Gastrocnemius medialis (tissue), 4 donors: ENCODE measurements around the gene IGSF21. TPM values are rescaled to one million over a fixed set of nuclear protein-coding genes. Genes with fewer than 3 reads are reported as not detected.

Source experiments
- ATAC-seq, 2 donors: fragments of 150-250 bp; one replicate each; pipeline ENCODE4 v1.9.1; 2016
- DNase-seq, 2 donors: peaks; one replicate each; pipeline ENCODE4 v3.0.0-alpha.2; 2019
- H3K27ac ChIP-seq, 4 donors: fragments of 200-600 bp; sonication (generic); 1 replicate in 1 of 4; 2 replicates in 3 of 4; pipeline ENCODE4 v1.5.1; 2016 to 2018; ENCODE audit warnings: mild to moderate bottlenecking in 2 of 4, moderate library complexity in 1 of 4
- H3K27me3 ChIP-seq, 3 donors: fragments of 200-600 bp; sonication (generic) in 2 of 3; 1 replicate in 1 of 3; 2 replicates in 2 of 3; pipeline versions ENCODE4 v1.5.1 to v1.6.0; 2016 to 2019; ENCODE audit warnings: mild to moderate bottlenecking in 1 of 3, moderate library complexity in 1 of 3
- H3K36me3 ChIP-seq, 2 donors: fragments of 200-600 bp; sonication (generic) in 1 of 2; one replicate each; pipeline ENCODE4 v1.5.1; 2017 to 2018
- H3K4me1 ChIP-seq, 2 donors: fragments of 200-600 bp; sonication (generic) in 1 of 2; one replicate each; pipeline ENCODE4 v1.5.1; 2016 to 2017; ENCODE audit warnings: mild to moderate bottlenecking in 2 of 2
- H3K4me3 ChIP-seq, 4 donors: fragments of 200-600 bp; sonication (generic) in 3 of 4; 1 replicate in 1 of 4; 2 replicates in 3 of 4; pipeline ENCODE4 v1.5.1; 2016 to 2019; ENCODE audit warnings: mild to moderate bottlenecking in 2 of 4
- H3K9me3 ChIP-seq, 3 donors: fragments of 200-600 bp; sonication (generic) in 2 of 3; 1 replicate in 1 of 3; 2 replicates in 2 of 3; pipeline ENCODE4 v1.5.1; 2016 to 2019
- CTCF ChIP-seq, 5 experiments: fragments of 450-650 bp in 3 of 5; fragments of 200-600 bp in 2 of 5; sonication (generic) in 2 of 5; IDR thresholded peaks in 4 of 5; conservative IDR thresholded peaks in 1 of 5; 1 replicate in 4 of 5; 2 replicates in 1 of 5; pipeline ENCODE4 v1.5.1; 2016 to 2019; ENCODE audit warnings: antibody characterized with exemption in 5 of 5, mild to moderate bottlenecking in 3 of 5, moderate library complexity in 3 of 5
- POLR2A ChIP-seq, 2 donors: fragments of 450-650 bp; IDR thresholded peaks; one replicate each; pipeline ENCODE4 v1.6.1; 2017; ENCODE audit warnings: antibody characterized with exemption in 2 of 2, mild to moderate bottlenecking in 2 of 2, moderate library complexity in 2 of 2
- in situ Hi-C, 4 donors: fragments of 200-750 bp; cut with MboI; loops; one replicate each; pipeline versions ENCODE4 v1.15.0 to v1.8.0; 2017; ENCODE audit warnings: low sequenced_read_pairs in 4 of 4
- intact Hi-C: fragments of 100-400 bp; cut with DNase I; formaldehyde crosslinking; loops from one replicate; pipeline ENCODE4 v1.15.1; 2023; ENCODE audit warnings: low total_unique reads
- total RNA-seq, 4 donors: library from RNA; depleted of rRNA; stranded (reverse); fragments of >200 nt; gene quantifications; one replicate each; pipeline versions ENCODE4 v1.1.0 to v1.2.3, GENCODE V29; 2016

The IGSF21 gene
- total RNA-seq, 4 donors from 2014 or later = 0.32 to 0.66 (median 0.53) TPM

DNA sequence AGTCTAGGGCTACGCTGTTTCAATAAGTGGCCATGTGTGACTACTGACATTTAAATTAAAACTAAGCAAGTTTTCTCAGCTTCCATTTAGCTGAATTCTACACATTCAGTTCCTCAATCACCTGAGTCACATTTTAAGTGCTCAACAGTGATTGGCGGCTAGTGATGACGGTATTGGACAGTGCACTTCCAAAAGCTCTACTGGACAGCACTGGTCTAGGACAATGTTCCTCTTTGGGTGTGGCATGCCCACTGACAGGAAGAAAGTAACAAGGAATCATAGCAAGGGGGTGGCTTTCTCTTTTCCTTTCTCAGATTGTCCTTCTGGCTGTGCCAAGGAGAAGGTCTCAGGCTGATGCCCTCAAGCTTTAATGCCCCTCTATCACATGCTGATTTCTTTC, 11.7 kb downstream of the IGSF21 start:
- TF ChIP-seq CTCF (IDR thresholded peaks at IDR 0.05 in 4 of 5, conservative IDR thresholded peaks at IDR 0.05 in 1 of 5) (no peak), POLR2A (IDR thresholded peaks at IDR 0.05) (no peak)
- H3K27ac ChIP-seq = no peak overlapping the region
- H3K27me3 ChIP-seq = peaks cover 10 to 42% (median 14%) of the 10 kb centered on the region in 3 donors
- in situ Hi-C loops (no loop called here), intact Hi-C loops (no loop called here)
- peak in 1 of 2 donors; percentile 39 for ATAC-seq
- no peaks in the 10 kb centered on the region for H3K4me1 ChIP-seq
- no peaks in the 10 kb centered on the region for H3K36me3 ChIP-seq
- H3K9me3 ChIP-seq = no peaks in the 10 kb centered on the region
- no peak overlapping the region for H3K4me3 ChIP-seq
- no peak for DNase-seq

DNA sequence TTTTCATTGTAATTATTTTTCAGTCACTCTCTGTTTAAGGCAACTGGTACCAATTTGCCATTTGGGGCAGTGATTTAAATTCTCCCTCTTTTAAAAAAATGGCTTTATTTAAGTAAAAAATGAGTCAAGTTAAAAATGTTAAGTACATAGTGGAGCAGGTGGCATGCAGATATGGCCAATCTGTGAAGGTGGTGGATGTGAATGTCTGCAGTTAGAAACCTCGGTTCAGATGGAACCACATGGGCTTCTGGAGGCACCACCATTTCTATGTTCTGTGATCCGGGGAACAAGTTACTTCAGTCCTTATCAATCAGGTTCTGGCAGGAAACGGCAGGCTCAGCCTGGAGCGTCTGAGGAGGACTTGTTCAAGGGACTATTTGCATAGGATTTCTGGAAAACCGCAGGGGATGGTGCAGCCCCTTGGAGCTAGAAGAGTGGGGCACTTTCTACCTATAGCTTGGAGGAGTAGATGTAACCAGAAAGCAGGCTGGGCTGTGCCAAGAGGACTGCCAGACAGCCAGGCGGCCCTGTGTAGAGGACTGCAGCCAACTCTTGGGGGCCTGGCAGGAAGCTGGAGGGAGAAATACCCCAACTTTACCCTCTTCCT, 12.3 kb downstream of the IGSF21 start:
- H3K4me1 ChIP-seq = no peaks in the 10 kb centered on the region
- no peak overlapping the region for H3K27ac ChIP-seq
- no peak for TF ChIP-seq CTCF (IDR thresholded peaks at IDR 0.05 in 4 of 5, conservative IDR thresholded peaks at IDR 0.05 in 1 of 5)
- TF ChIP-seq POLR2A (IDR thresholded peaks at IDR 0.05) = no peak
- H3K36me3 ChIP-seq = no peaks in the 10 kb centered on the region
- no peak overlapping the region for H3K4me3 ChIP-seq
- H3K9me3 ChIP-seq = no peaks in the 10 kb centered on the region
- ATAC-seq = no peak
- no peak for DNase-seq
- in situ Hi-C loops = no loop called here
- H3K27me3 ChIP-seq = peaks cover 6 to 39% (median 14%) of the 10 kb centered on the region in 3 donors
- intact Hi-C loops = no loop called here

GRCh38 chr1:18120638-18121037, 13.0 kb downstream of the IGSF21 start:
- Histone ChIP-seq H3K36me3 (no peaks in the 10 kb centered on the region), H3K4me3 (no peak overlapping the region), H3K27me3 (peaks cover 6 to 39% (median 14%) of the 10 kb centered on the region in 3 donors), H3K9me3 (no peaks in the 10 kb centered on the region), H3K27ac (no peak overlapping the region), H3K4me1 (no peaks in the 10 kb centered on the region)
- TF ChIP-seq CTCF (IDR thresholded peaks at IDR 0.05 in 4 of 5, conservative IDR thresholded peaks at IDR 0.05 in 1 of 5) (no peak), POLR2A (IDR thresholded peaks at IDR 0.05) (no peak)
- in situ Hi-C loops (no loop called here), intact Hi-C loops (no loop called here)
- DNase-seq (no peak), ATAC-seq (no peak)

DNA sequence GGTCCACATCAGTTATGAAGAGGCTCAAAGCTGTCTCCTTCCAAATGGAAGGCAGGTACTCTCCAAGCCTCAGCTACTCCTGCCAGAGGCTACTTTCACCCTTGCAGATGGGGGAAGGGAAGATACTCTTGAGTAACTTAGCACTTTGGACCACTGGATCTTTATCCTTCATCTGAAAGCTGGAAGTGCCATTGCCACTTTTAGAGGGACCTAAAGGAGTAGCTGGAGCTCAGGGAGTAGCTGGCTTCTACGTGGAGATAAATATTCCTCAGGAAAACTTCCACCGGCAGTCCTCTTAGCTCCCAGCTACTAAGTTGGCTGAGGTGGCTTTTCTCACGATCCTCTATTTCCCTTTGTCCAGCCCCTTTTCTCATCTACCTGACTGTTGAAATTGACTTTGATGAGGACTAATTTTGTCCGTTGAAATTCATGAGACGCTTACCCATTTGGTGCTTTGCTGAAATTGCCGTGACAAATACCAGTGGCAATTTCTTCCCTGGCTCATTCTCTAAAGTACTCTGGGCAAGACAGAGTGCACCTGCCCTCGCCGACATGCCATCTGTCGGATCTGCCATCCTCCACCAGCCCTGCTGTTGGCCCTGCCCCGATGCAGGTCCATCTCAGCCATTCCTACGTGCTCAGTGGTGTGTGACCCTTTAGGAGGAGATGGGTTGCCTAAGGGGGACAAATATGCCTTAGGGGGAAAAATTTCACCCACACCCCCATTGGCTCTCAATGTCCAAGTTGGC, 13.6 kb downstream of the IGSF21 start:
- intact Hi-C loops (no loop called here), in situ Hi-C loops (no loop called here)
- DNase-seq = no peak
- Histone ChIP-seq H3K36me3 (no peaks in the 10 kb centered on the region), H3K4me1 (no peaks in the 10 kb centered on the region), H3K4me3 (no peak overlapping the region), H3K27ac (no peak overlapping the region), H3K9me3 (no peaks in the 10 kb centered on the region), H3K27me3 (peaks cover 6 to 38% (median 14%) of the 10 kb centered on the region in 3 donors)
- no peak for TF ChIP-seq CTCF (IDR thresholded peaks at IDR 0.05 in 4 of 5, conservative IDR thresholded peaks at IDR 0.05 in 1 of 5)
- no peak for ATAC-seq
